HepG2 (cell line): ENCODE data around the gene DYTN. TPM values are rescaled to one million over a fixed set of nuclear protein-coding genes. Genes with fewer than 3 reads are reported as not detected.

ENCODE experiments used
- FOXM1 ChIP-seq: sonication (generic); formaldehyde crosslinking; IDR thresholded peaks from 2 replicates; pipeline ENCODE4 v1.5.0; 2020; ENCODE audit warnings: missing genetic modification reagents
- KMT2A ChIP-seq: sonication (generic); formaldehyde crosslinking; IDR thresholded peaks from 2 replicates; pipeline ENCODE4 v1.4.0; 2020; ENCODE audit warnings: missing genetic modification reagents
- MEF2D ChIP-seq: sonication (generic); formaldehyde crosslinking; IDR thresholded peaks from 2 replicates; pipeline ENCODE4 v1.5.1; 2020; ENCODE audit warnings: mild to moderate bottlenecking, missing genetic modification reagents
- MTF2 ChIP-seq: sonication (generic); formaldehyde crosslinking; IDR thresholded peaks from 2 replicates; pipeline ENCODE4 v1.5.0; 2020; ENCODE audit warnings: missing genetic modification reagents, borderline replicate concordance
- NFRKB ChIP-seq: fragments of 450-650 bp; IDR thresholded peaks from 2 replicates; pipeline ENCODE4 v1.6.1; 2017
- RARA ChIP-seq: IDR thresholded peaks from 2 replicates; pipeline ENCODE4 v1.6.1; 2016; ENCODE audit warnings: missing genetic modification reagents, missing compliant biosample characterization
- SOX13 ChIP-seq, 3 experiments: fragments of 450-650 bp in 1 of 3; sonication (generic) in 1 of 3; formaldehyde crosslinking in 1 of 3; IDR thresholded peaks in 2 of 3; conservative IDR thresholded peaks in 1 of 3; 2 replicates each; pipeline versions ENCODE4 v1.5.0 to v1.6.1; 2016 to 2020; ENCODE audit warnings: antibody characterized with exemption in 1 of 3, mild to moderate bottlenecking in 1 of 3, missing compliant biosample characterization in 1 of 3, missing genetic modification reagents in 1 of 3, moderate library complexity in 1 of 3
- TBP ChIP-seq: sonication (generic); formaldehyde crosslinking; IDR thresholded peaks from 2 replicates; pipeline ENCODE4 v1.5.0; 2020; ENCODE audit warnings: missing genetic modification reagents
- ZFP82 ChIP-seq: sonication (generic); formaldehyde crosslinking; IDR thresholded peaks from 2 replicates; pipeline ENCODE4 v1.5.1; 2020; ENCODE audit warnings: mild to moderate bottlenecking, missing genetic modification reagents, borderline replicate concordance
- ZSCAN12 ChIP-seq: sonication (generic); formaldehyde crosslinking; IDR thresholded peaks from 2 replicates; pipeline ENCODE4 v1.9.0; 2021; ENCODE audit warnings: mild to moderate bottlenecking, missing genetic modification reagents
- polyA plus RNA-seq, 8 experiments: library from polyadenylated mRNA; depleted of rRNA in 3 of 8; stranded (reverse) in 7 of 8; unstranded in 1 of 8; fragments of >200 nt; fragmentation: Illumina TruSeq in 4 of 8; extraction: Trizol in 4 of 8; gene quantifications; 2 replicates each; pipeline versions ENCODE4 v1.2.1 to v1.2.3, GENCODE V29; 2011 to 2016; ENCODE audit warnings: low read depth in 4 of 8, missing spikeins in 1 of 8, mixed read lengths in 1 of 8; ENCODE audit not compliant: insufficient read depth in 1 of 8
- total RNA-seq, 5 experiments: library from RNA; depleted of rRNA; stranded (reverse); fragments of >200 nt; fragmentation: Illumina TruSeq; extraction: Trizol; gene quantifications; 2 replicates each; pipeline ENCODE4 v1.2.3, GENCODE V29; 2016; ENCODE audit warnings: low read depth in 1 of 5
- TF ChIP-seq, protein P1 (sequence below): sonication (generic); formaldehyde crosslinking; IDR thresholded peaks from 2 replicates; pipeline ENCODE4 v1.4.0; 2020; ENCODE audit warnings: missing genetic modification reagents, borderline replicate concordance
- TF ChIP-seq, protein P2 (sequence below): sonication (generic); formaldehyde crosslinking; IDR thresholded peaks from 2 replicates; pipeline ENCODE4 v1.8.0; 2022; ENCODE audit warnings: mild to moderate bottlenecking, missing genetic modification reagents, moderate library complexity
- TF ChIP-seq, protein P3 (sequence below), 2 experiments: sonication (generic) in 1 of 2; formaldehyde crosslinking in 1 of 2; IDR thresholded peaks; 2 replicates each; pipeline versions ENCODE4 v1.4.0 to v1.6.1; 2018 to 2020; ENCODE audit warnings: missing genetic modification reagents in 2 of 2, borderline replicate concordance in 1 of 2, low read depth in 1 of 2, mild to moderate bottlenecking in 1 of 2, missing biosample characterization in 1 of 2
- TF ChIP-seq, protein P4 (sequence below): sonication (generic); formaldehyde crosslinking; IDR thresholded peaks from 2 replicates; pipeline ENCODE4 v1.5.1; 2020; ENCODE audit warnings: mild to moderate bottlenecking, missing genetic modification reagents

Gene DYTN
- total and polyA plus RNA-seq, 2 of the 13 experiments (the other 11 are each of a cell fraction or from before 2014, with no cell fraction given): not detected

DNA sequence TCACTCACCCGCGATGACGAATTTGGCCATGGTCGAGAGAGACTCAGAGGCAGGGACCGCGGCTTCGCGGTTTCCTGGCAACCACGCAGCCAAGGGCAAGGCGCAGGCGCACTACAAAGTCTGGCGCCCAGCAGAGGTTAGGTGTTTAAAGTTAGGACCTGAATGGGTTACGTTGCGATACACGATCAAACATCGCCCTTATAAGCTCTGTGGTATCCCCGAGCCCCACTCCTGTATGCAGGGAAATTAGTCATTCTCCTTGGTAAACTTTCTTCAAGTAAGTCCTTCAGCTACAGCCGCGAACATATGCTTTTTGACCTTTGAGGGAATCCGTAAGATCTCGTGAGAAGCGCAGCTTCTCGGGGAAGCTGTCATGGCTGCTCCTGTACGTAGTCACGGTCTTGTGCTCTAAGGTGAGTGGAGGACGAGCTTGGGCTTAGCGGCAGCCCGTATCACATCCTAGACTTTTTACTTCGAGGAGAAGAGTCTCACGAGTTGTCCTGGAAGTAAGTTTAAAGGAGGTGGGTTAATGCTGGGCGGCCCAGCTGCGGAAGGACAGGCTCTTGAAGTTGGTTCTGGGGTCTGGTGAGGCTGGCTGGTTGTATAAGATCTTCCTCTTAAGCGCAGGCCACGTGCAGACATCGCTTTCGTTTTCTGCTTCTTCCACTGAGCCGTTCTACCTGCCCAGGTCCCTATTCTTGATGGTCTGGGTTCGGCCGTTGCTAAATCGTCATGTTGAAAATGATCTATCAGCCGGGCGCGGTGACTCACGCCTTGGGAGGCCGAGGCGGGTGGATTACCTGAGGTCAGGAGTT, 47.3 kb upstream of the DYTN start, which contains the start of the genes FASTKD2 and MDH1B (continued):
- TF ChIP-seq ZFP82 (peak; percentile 64; the same call in 1 of the 2 replicates), FOXM1 (CRISPR knock-in tag) (no peak), SOX13 (IDR thresholded peaks at IDR 0.05) (0 out of 2 replicates have a peak, but pooled peaks have one; percentile 15), SOX13 (CRISPR knock-in tag; conservative IDR thresholded peaks at IDR 0.05 in 1 of 2, IDR thresholded peaks at IDR 0.05 in 1 of 2) (peak in 1 of 2 experiments; percentile 30; a peak in 1 of 4 replicates), KMT2A (CRISPR knock-in tag) (peak; percentile 98), MEF2D (CRISPR knock-in tag) (peak; percentile 70; the same call in 1 of the 2 replicates), TBP (no peak), RARA (CRISPR knock-in tag) (peak; percentile 15; the same call in 1 of the 2 replicates), NFRKB (peak; percentile 93), ZSCAN12 (CRISPR knock-in tag) (0 out of 2 replicates have a peak, but pooled peaks have one; percentile 55), MTF2 (CRISPR knock-in tag) (peak; percentile 66; the same call in 1 of the 2 replicates)
- TF ChIP-seq, protein P1, sequence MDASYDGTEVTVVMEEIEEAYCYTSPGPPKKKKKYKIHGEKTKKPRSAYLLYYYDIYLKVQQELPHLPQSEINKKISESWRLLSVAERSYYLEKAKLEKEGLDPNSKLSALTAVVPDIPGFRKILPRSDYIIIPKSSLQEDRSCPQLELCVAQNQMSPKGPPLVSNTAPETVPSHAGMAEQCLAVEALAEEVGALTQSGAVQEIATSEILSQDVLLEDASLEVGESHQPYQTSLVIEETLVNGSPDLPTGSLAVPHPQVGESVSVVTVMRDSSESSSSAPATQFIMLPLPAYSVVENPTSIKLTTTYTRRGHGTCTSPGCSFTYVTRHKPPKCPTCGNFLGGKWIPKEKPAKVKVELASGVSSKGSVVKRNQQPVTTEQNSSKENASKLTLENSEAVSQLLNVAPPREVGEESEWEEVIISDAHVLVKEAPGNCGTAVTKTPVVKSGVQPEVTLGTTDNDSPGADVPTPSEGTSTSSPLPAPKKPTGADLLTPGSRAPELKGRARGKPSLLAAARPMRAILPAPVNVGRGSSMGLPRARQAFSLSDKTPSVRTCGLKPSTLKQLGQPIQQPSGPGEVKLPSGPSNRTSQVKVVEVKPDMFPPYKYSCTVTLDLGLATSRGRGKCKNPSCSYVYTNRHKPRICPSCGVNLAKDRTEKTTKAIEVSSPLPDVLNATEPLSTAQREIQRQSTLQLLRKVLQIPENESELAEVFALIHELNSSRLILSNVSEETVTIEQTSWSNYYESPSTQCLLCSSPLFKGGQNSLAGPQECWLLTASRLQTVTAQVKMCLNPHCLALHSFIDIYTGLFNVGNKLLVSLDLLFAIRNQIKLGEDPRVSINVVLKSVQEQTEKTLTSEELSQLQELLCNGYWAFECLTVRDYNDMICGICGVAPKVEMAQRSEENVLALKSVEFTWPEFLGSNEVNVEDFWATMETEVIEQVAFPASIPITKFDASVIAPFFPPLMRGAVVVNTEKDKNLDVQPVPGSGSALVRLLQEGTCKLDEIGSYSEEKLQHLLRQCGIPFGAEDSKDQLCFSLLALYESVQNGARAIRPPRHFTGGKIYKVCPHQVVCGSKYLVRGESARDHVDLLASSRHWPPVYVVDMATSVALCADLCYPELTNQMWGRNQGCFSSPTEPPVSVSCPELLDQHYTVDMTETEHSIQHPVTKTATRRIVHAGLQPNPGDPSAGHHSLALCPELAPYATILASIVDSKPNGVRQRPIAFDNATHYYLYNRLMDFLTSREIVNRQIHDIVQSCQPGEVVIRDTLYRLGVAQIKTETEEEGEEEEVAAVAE (CRISPR knock-in tag): peak; percentile 64
- TF ChIP-seq, protein P2, sequence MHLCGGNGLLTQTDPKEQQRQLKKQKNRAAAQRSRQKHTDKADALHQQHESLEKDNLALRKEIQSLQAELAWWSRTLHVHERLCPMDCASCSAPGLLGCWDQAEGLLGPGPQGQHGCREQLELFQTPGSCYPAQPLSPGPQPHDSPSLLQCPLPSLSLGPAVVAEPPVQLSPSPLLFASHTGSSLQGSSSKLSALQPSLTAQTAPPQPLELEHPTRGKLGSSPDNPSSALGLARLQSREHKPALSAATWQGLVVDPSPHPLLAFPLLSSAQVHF (CRISPR knock-in tag): no peak
- TF ChIP-seq, protein P3, sequence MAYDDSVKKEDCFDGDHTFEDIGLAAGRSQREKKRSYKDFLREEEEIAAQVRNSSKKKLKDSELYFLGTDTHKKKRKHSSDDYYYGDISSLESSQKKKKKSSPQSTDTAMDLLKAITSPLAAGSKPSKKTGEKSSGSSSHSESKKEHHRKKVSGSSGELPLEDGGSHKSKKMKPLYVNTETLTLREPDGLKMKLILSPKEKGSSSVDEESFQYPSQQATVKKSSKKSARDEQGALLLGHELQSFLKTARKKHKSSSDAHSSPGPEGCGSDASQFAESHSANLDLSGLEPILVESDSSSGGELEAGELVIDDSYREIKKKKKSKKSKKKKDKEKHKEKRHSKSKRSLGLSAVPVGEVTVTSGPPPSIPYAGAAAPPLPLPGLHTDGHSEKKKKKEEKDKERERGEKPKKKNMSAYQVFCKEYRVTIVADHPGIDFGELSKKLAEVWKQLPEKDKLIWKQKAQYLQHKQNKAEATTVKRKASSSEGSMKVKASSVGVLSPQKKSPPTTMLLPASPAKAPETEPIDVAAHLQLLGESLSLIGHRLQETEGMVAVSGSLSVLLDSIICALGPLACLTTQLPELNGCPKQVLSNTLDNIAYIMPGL (CRISPR knock-in tag; IDR thresholded peaks at IDR 0.05; ENCODE audit: borderline replicate concordance in 1 of 2, low read depth in 1 of 2): peak; percentile 70 to 91; a peak in 3 of 4 replicates
- TF ChIP-seq, protein P4, sequence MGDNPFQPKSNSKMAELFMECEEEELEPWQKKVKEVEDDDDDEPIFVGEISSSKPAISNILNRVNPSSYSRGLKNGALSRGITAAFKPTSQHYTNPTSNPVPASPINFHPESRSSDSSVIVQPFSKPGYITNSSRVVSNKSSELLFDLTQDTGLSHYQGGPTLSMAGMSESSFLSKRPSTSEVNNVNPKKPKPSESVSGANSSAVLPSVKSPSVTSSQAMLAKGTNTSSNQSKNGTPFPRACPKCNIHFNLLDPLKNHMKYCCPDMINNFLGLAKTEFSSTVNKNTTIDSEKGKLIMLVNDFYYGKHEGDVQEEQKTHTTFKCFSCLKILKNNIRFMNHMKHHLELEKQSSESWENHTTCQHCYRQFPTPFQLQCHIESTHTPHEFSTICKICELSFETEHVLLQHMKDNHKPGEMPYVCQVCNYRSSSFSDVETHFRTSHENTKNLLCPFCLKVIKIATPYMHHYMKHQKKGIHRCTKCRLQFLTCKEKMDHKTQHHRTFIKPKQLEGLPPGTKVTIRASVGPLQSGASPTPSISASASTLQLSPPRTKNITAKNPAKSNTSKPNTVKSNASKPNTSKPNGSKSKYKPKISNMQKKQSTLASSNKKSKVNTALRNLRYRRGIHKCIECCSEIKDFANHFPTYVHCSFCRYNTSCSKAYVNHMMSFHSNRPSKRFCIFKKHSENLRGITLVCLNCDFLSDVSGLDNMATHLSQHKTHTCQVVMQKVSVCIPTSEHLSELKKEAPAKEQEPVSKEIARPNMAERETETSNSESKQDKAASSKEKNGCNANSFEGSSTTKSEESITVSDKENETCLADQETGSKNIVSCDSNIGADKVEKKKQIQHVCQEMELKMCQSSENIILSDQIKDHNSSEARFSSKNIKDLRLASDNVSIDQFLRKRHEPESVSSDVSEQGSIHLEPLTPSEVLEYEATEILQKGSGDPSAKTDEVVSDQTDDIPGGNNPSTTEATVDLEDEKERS (CRISPR knock-in tag): peak; percentile 86
